Stimulated activated CD8-positive, alpha-beta memory T cell treated with anti-CD3 and anti-CD28 coated beads, Interleukin-12 subunit alpha, Interleukin-12 subunit beta, amount 100 ng/mL, for 1 hour (primary cell): Measurements from ENCODE around the gene ELAVL1.
A peak's percentile ranks its signal among the peaks of the same experiment; 100 is the strongest.

ENCODE experiments used
- DNase-seq: peaks from one replicate; pipeline ENCODE4 v3.0.0-alpha.2; 2020; ENCODE audit warnings: low read depth

The ELAVL1 gene

DNA sequence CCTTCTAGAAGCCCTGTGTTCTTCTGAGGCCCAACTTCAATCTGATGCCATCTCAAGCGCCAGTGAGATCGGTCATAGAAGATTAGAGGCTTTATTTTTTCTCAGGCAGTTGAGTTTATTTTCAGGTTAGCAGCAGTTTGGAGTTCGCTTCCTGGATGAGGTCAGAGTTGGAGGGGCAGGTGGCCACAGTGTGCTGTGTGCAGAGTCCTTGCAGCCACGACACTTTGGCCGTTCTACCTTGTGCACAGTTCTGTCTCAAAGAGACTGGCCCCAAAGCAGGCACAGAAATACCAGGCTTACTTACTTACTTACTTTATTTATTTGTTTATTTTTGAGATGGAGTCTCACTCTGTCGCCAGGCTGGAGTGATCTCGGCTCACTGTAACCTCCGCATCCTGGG is 15.9 kb upstream of the ELAVL1 start:
- no peak for DNase-seq

DNA sequence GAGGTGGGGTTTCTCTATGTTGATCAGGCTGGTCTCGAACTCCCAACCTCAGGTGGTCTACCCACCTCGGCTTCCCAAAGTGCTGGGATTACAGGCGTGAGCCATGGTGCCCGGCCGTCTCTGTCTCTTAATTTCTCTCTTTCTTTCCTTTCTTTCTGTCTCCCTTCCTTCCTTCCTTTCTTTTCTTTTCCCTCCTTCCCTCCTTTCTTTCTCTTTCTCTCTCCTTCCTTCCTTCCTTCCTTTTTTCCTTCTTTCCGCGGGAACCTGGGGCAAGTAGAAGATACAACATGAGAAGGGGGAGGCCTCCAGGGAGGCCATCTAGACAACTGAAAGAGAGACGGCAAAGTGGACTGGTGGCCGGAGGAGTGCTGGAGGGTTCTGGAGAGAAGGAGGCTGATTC is 15.2 kb upstream of the ELAVL1 start:
- no peak for DNase-seq

DNA sequence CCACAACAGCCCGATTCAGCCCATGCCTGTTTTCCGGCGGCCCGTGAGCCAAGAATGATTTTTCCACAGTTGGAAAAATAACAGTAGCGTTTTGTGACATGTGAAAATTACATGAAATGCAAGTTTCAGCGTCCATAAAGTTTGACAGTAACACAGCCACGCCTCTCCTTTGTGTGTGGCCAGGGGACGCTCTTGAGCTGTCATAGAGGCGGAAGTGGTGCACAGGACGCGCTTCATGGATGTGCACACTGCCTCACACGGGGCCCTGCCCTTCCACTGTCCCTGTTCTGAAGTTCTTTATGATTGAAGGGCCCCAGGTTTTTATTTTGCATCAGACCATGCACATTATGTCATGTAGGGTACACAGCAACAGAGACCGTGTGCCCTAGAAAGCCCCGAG is 12.4 kb upstream of the ELAVL1 start:
- peak; percentile 12 for DNase-seq

DNA sequence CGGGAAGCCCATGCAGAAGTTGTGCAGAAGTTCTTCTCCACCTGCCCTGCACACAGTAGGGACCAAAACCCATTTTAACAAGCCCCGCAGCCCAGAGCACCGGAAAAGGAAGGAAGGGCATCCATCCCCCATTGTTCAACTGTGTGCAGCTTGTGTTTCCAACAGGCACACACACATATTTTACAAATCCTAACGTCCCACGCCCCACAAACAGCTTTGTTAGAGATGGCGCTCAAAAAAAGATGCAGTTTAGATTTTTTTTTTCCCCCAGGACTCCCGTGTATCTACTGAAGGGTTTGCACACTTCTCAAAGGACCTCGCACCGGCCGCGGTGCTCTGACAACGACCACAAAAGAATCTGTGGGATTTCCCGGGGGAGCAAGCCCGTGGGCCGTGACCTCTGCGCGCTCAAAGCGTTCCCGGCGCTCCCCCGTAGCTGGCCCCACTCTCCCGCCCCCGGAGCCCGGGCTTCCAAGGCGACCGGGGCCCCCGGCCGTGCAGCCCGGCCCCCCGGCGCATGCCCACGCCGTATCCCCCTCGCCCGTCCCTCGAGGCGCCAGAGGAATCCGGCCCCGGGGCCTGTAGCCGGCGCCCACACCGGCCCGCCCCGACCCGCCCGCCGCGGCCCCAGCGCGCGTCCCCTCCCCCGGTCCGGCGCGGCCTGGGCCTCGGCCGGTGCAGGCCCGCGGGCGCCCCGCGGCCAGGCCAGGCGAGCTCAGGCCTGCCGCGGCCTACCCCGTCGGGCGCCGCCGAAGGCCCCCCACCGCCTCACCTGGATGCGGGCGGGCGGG is 523 bp downstream of the ELAVL1 start:
- no peak for DNase-seq

DNA sequence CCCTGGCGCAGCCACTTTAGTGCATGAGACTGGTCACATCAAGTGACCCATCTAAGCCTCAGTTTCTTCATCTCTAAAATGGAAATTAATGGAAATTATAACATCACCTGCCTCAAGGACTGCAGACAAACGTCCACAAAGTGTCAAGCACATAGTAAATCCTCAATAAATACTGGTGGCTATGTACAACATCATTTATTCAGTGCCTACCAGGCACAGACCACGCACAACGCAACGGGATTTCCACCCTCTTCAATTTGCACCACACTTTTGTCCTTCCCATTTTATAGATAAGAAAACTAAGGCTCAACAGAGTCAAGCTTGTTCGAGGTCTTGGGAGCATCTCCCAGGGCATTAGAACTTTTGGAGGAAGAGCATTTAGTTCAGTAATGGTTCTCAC is 1.4 kb downstream of the ELAVL1 start:
- no peak for DNase-seq

DNA sequence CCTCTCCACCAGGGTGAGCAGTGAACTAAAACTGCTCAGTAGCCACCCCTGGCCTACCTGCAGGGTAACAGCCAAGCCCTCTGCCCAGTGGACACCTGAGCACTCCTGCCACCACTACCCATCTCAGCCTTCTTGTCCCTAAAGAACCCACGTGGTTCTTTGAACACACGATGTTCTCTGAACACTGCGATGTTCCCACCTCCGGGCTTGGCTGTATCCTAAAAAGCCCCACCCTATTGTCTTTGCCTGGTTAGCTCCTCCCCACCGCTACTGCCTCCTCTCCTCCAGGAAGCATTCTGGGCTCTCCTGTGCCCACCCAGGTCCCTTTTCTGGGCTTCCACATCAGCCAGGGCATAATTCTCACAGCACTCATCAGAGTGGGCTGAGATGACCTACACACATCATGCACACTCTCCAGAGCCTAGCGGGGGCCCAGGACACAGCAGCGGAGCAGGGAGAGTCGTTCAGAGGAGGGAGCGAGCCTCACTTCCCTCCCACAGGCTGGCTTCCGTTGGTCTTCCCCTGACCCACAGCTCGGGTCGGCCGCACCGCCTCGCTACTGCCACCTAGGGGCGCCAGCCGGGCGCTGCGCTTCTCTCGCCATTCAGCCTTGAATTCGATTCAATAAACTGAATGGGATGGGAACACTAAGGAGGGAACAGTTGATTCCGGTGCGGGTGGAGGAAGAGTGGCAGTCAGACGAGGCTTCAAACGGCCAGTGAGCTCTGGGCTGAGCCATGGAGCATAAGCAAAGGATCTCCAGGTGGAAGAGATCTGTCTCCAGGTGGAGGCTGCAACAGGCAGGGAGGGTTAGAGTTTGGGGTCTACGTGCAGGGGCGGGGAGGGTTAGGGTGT is 3.2 kb downstream of the ELAVL1 start:
- peak; percentile 50 for DNase-seq

DNA sequence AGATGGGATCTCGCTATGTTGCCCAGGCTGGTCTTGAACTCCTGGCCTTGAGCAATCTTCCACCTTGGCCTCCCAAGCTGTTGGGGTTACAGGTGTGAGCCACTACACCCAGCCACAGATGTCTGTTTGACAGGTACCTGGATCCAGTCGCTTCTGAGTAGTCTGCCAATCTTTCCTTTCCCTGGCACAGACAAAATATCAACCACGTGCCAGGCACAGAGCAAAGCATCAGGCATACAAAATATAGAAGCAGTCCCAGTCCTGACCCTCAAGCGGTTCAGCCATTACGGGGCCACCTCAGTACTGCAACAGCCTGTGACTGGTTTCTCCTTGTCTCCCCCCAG is 3.8 kb downstream of the ELAVL1 start:
- no peak for DNase-seq

DNA sequence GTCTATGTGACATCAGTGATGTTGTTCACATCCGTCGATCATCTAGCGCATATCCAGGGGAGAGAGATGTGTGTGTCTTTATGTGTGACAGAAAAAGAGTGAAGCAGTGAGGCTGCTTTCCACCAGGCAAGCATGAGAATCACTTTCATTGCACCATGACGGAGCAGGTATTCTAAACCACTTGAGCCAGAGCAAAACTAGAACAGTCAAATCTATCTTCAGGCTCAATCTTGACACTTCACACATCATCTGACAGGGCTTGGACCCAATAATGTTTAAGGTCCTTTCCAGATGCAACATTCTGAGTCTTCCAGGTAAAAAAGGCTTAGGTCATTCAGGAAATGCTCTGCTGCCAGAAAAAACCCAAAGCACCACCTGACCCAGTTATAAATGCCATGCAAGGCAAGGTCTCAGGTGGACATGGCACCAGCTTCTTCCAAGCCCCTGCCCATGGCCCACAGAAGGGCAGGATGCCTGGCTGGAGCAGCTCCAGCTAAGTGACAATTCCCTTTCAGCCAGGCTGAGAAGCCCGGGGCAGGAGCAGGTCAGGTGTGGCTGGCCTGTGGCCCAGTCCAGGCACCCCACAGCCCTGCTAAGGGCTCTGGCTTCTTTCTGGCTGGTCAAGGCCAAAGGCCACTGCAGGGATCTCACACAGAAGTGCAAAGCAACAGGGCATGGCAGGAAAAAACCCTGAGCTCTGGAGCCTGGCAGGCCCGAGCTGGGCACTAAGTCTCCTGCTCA is 5.0 kb downstream of the ELAVL1 start:
- no peak for DNase-seq

DNA sequence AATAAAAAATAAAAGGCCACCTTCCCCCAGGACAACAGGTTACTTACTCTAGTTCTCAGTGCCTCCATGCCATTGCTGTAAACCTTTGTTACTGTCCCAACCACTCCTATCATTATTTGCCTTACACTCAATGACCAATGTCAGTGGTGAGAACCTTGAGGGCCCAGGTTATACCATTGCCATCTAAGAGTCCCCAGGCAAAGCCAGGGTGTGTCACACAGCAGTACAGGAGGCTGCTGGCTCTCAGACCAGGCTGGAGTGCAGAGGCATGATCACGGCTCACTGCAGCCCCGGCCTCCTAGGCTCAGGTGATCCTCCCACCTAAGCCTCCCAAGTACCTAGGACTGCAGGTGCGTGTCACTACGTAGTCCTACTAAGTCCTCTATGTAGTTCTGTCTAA is 6.1 kb downstream of the ELAVL1 start:
- DNase-seq: no peak

DNA sequence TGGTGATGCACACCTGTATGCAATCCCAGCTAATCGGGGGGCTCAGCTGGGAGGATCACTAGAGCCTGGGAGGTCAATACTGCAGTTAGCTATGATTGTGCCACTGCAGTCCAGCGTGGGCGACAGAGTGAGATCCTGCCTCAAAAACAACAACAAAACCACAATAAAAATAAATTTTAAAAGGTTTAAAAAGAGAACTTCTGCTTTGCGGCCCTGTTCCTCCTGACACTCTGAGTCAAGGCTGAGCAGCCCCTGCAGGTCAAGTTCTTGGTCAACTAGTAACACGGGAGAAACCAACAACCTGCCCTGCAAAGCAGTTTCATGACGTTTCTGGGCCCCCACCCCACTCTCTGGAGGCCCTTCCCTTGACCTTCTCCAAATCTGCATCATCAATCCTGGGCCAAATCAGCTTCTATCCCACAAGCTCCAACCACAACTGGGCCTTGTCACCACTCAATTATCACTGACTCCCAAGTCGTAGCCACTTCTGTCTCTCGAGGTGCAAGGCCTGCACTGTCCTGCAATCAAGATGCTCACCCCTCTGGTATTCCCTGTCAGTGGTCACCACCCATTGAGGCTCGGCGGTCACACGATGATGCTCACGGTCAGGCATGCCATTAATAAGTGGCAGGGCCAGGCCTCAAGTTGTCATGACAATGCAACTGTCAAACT is 7.5 kb downstream of the ELAVL1 start:
- DNase-seq: no peak

DNA sequence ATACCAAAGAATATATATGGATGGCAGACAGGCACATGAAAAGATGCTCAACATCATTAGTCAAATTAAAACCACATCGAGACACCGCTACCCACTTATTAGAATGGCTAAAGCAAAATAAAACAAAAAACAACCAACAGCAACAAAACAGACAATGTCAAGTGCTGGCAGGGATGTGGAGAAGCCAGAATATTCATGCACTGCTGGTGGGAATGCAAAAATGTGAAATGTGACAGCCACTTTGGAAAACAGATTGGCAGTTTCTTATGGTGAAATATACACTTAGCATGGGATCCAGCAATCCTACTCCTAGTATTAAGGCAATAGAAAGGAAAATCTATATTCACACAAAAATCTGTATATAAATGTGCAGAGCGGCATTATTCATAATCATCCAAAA is 8.6 kb downstream of the ELAVL1 start:
- DNase-seq: no peak

DNA sequence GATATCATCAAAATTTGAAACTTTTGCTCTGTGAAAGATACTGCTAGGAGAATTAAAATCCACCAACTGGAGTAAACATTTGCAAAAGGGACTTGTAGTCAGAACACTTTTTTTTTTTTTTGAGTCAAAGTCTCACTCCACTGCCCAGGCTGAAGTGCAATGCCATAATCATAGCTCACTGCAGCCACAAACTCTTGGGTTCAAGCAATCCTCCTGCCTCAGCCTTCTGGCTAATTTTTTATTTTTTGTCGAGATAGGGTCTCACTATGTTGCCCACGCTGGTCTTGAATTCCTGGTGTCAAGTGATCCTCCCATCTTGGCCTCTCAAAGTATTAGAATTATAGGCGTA is 9.7 kb downstream of the ELAVL1 start:
- DNase-seq: no peak

DNA sequence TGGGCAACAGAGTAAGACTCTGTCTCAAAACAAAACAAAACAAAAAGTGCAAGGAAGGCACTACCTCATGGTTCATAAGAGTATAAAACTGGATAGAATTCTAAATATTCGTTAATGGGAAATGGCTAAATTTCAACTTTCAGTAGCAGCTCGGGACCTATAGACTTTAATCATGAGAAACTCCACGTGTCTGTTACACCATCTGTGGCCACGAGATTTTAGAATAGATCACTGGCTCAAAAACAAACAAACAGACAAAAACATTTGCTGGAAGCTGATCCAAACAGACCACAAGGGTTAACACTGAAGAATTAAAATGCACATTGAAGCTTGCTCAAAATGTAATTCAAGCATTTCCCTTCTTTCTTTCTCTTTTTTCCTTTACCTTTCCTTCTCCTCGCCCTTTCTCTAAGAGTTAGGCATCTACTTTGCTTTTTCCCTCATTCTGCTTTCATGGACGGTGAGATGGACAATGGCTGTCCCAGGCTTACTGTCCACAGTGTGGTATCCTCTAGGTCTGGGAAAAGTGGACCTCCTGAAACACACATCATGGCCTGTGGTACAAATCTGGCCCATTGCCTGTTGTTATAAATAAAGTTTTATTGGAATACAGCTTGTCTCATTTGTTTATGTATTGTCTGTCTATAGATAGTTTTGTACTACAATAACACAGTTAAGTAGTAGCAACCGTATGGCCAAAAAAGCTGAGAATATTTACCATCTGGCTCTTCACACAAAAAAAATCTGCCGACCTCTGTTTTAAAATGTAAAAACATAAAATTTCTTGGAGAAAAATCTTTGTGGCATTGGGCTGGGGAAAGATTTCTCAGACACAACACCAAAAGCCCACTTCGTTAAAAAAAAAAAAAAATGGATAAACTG is 10.3 kb downstream of the ELAVL1 start:
- no peak for DNase-seq

DNA sequence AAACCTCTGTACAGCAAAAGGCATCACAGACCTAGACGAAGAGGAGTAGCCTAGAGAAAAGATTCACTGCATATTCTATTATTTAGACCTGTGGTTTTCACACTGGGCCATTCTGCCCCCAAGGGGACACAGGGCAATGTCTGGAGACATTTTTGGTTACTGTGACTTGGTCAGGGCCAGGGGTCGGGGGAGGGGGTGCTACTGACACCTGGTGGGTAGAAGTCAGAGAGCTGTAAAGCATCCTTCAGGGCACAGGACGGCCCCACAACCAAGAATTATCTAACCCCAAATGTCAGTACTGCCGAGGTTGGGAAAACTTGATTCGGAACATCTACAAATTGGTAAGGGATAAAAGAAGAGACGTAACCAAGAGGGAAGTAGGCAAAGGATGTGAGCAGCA is 11.3 kb downstream of the ELAVL1 start:
- DNase-seq: no peak

DNA sequence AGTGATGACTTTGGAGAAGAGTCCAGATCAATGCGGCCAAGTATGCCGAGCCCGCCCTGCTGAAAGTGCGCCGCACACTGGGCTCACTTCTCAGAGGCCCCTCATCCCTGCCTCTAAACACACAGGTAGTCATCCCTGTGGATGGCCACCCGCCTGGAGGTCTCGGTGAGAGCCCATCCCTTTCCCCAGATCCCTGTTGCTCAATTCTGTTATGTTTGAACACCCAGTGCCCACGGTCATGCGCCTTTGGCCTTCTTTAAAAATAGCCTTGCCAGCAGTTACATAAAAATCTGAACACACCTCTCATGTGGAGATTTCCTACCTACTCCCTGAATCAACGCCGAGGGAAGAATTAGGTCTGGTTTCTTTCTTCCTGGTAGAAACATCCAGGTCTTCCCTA is 11.9 kb downstream of the ELAVL1 start:
- DNase-seq: no peak

DNA sequence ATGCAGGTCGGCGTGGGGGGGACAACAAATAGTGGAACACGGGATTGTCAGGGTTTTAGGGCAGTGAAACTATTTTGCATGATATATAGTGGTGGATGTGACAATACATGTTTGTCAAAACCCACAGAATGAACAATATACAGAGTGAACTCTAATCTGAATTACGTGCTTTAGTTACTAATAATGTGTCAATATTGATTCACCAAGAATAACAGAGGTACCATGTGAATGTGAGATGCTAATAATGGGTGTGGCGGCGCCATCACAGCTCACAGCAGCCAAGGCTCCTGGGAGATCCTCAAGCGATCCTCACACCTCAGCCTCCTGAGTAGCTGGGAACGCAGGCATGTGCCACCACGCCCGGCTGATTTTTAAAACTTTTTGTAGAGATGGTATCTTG is 12.9 kb downstream of the ELAVL1 start:
- no peak for DNase-seq

DNA sequence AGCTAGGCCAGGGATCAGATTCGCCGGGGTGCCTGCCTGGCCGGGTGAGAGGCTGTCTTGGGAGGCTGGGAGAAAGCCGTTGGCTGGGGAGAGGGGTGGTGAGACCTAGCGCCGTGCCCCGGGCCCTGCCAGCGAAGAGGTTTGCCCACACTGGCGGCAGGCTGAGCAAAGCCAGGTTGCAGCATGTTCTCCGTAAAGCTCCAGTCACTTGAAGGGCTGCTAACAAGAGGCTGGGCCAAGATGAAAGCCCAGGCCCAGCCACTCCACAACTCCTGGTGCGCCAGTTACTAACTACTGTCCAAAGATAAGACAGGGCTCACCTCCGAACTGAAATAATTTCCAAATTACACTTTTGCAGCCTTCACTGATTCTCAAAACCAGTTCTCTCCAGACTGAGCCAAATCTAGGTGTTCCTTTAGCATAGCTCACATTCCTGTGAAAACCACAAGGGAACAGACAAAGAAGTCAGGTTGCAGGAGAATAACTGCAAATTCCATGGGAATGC is 16.3 kb downstream of the ELAVL1 start:
- no peak for DNase-seq

DNA sequence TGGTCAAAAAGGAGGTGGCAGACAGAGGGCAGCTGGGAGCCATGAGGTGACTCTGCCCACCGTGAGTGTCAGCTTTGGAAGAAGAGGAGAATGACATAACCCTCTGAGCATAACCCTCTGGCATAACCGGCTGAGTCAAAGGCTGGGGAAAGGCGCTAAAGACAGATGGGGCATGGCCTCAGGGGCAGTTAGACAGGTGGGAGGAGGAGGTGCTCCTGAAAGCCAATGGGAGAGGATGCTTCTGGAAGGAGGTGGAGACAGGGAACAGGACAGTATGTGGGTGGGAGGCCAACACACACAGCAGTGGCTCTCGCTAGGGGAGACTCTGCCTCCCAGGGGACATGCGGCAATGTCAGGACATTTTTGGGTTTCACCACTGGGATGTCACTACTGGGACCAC is 17.1 kb downstream of the ELAVL1 start:
- no peak for DNase-seq

DNA sequence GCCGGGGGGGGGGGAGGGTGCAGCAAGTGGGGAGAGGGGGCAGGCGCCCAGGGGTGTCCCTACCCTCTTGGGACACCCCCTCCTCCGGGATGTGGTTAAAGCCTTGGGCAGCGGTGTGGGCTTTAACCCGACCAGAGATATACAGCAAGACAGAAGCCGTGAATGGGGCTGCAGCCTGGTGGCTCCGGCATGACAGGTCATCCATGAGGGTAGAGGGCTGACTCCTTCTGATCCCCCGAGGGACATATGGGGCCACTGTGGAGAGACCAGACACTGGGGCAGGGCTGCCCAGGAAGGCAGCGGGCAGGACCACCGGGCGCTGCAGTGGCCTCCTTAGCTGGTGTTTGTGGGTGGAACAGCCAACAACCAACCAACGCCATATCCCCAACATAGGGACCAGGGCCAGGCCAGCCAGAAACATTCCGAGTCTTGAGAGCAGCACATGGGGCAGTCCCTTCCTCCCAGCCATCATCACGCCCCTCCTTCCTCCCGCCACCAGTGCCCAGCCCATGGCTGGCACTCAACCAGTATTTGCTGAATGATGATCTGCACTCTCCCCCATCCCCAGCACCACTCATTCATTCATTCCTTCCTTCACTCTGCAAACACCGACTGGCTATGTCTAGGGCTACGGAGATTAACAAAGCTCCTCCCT is 18.2 kb downstream of the ELAVL1 start:
- DNase-seq: no peak

DNA sequence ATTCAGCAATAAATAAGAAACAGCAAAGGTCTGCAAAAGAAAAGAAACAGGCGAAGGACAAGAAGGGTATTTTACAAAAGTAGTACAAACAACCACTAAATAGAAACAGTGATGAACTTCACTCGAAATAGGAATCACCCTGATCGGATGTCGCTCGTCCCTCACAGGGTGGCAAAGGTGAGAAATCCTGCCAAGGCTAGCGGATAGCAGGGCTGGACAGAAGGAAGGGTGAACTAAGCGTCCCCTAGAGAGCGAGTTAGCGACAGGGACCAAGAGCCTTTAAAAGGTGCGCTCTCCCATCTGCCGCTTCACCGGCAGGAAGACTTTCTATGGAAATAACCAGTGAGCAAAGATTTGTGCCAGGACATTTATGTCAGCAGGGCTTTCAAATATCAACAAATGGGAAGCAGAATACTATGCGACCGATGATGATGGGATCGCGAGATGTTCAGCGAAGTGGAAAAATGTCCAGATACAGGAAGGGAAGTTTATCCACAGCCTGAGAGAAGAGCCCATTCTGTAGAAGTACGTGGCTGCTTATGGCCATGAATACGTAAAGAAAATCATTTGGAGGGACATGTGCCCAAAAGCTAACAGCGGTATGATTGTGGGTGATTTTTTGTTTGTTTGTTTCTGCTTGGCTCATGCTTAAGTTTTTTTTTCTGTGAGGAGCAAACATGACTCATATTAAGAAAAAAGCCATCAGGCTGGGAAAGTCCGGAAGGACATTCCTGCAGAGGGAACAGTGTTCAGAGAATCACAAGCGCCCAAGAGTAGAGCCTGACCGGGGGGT is 18.9 kb downstream of the ELAVL1 start:
- DNase-seq: no peak
